Naive thymus-derived CD8-positive, alpha-beta T cell (primary cell): Measurements from ENCODE around the gene PDCD1LG2. TPM values are rescaled to one million over a fixed set of nuclear protein-coding genes. Genes with fewer than 3 reads are reported as not detected.
A peak's percentile ranks its signal among the peaks of the same experiment; 100 is the strongest.
"Not testable (repeated sequence)": the region's sequence is repeated elsewhere in the genome, so short reads cannot be mapped to it uniquely, and the experiment has no call there.

ENCODE experiments used
- ATAC-seq, 2 donors: fragments of 150-1000 bp; cut with Tn5 transposase in 1 of 2; sonication (Bioruptor Pico), chemical (Tn5 transposase) in 1 of 2; 1 replicate in 1 of 2; 2 replicates in 1 of 2; pipeline ENCODE4 v1.10.0; 2021; ENCODE audit warnings: mild to moderate bottlenecking in 2 of 2, moderate library complexity in 2 of 2
- POLR2A ChIA-PET: fragments of 350-600 bp; sonication (Branson Sonifier 250); formaldehyde crosslinking; loops from one replicate; lab custom pipeline; 2021; ENCODE audit warnings: antibody characterized with exemption; lab: Charles Lee
- DNase-seq, 10 donors: peaks; one replicate each; pipeline versions ENCODE4 v3.0.0 to v3.0.0-alpha.2; 2020 to 2022
- H3K27ac Mint-ChIP-seq, 10 donors: one replicate each; pipeline ENCODE4 v1.8.0; 2020 to 2022; ENCODE audit warnings: mild to moderate bottlenecking in 10 of 10, mixed read lengths in 10 of 10, moderate library complexity in 4 of 10, inconsistent platforms in 1 of 10
- H3K27me3 Mint-ChIP-seq, 5 donors: one replicate each; pipeline ENCODE4 v1.8.0; 2021 to 2022; ENCODE audit warnings: mixed read lengths in 5 of 5
- H3K36me3 Mint-ChIP-seq, 3 donors: one replicate each; pipeline ENCODE4 v1.8.0; 2020 to 2022; ENCODE audit warnings: mixed read lengths in 3 of 3, mild to moderate bottlenecking in 2 of 3, inconsistent platforms in 1 of 3
- H3K4me1 Mint-ChIP-seq, 4 donors: one replicate each; pipeline ENCODE4 v1.8.0; 2021 to 2022; ENCODE audit warnings: mixed read lengths in 4 of 4
- H3K4me3 Mint-ChIP-seq, 10 donors: one replicate each; pipeline ENCODE4 v1.8.0; 2020 to 2022; ENCODE audit warnings: mild to moderate bottlenecking in 10 of 10, mixed read lengths in 10 of 10, moderate library complexity in 6 of 10, inconsistent platforms in 1 of 10
- H3K9me3 Mint-ChIP-seq, 9 donors: one replicate each; pipeline ENCODE4 v1.8.0; 2020 to 2022; ENCODE audit warnings: mixed read lengths in 9 of 9, mild to moderate bottlenecking in 3 of 9, inconsistent platforms in 1 of 9, moderate library complexity in 1 of 9
- polyA plus RNA-seq, 3 donors: library from polyadenylated mRNA; unstranded; fragments of 300-500 nt; fragmentation: Illumina TruSeq; gene quantifications; one replicate each; pipeline ENCODE4 v1.2.3, GENCODE V29; 2021
- total RNA-seq, 8 experiments: library from RNA in 2 of 8; stranded (reverse) in 2 of 8; gene quantifications; one replicate each; pipeline ENCODE4 v1.2.3 and lab custom pipeline; 2021 to 2026

PDCD1LG2 gene
- total and polyA plus RNA-seq, 5 experiments from 2014 or later = not detected

DNA sequence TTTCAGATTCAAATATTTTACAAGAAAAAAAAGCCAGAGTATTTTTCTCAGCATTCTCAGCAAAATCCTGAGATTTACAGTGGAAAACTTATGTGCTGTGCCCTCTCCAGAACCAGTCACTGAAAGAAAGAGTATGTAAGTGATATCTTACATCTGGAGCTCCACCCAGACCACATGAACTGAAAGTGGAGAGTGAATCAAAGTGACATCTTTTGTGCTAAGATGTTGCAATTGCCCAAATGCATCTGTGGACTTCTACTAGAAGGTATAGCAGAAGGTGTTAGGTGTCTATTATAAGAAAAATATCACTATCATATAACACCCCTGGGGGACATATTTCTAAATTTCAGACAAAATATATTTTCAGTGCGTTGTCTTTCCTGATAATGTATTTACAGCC is 69.5 kb downstream of the PDCD1LG2 start:
- DNase-seq = no peak
- no peaks in the 10 kb centered on the region for H3K27me3 Mint-ChIP-seq
- no peak overlapping the region for H3K4me3 Mint-ChIP-seq
- H3K9me3 Mint-ChIP-seq = no peaks in the 10 kb centered on the region
- peaks cover 0 to 5% (median 0%) of the 10 kb centered on the region in 3 donors for H3K36me3 Mint-ChIP-seq
- POLR2A ChIA-PET = no interaction called here
- H3K4me1 Mint-ChIP-seq = peaks cover 8 to 27% (median 16%) of the 10 kb centered on the region in 4 donors
- no peak for ATAC-seq
- peak overlapping the region in 2 of 10 donors; percentile 37 to 61 for H3K27ac Mint-ChIP-seq

DNA sequence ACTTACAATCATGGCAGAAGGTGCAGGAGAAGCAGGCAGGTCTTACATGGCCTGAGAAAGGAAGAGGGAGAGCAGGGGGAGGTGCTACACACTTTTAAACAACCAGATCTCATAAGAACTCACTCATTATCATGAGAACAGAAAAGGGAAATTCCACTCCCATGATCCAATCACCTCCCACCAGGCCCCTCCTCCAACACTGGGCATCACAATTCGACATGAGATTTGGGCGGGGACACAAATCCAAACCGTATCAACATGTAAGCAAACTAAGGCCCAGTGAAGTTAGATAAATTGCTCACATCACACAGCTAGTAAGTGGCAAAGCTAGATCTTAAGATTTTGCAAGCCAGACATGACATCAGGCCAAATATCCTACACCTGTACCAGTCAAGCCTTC is 70.3 kb downstream of the PDCD1LG2 start:
- Mint-ChIP-seq H3K36me3 (peaks cover 0 to 3% (median 0%) of the 10 kb centered on the region in 3 donors), H3K27ac (peak overlapping the region in 3 of 10 donors; percentile 40 to 56 (median 56)), H3K9me3 (no peaks in the 10 kb centered on the region), H3K27me3 (no peaks in the 10 kb centered on the region), H3K4me3 (no peak overlapping the region), H3K4me1 (peaks cover 8 to 30% (median 17%) of the 10 kb centered on the region in 4 donors)
- ATAC-seq (no peak), DNase-seq (no peak)
- POLR2A ChIA-PET = no interaction called here

DNA sequence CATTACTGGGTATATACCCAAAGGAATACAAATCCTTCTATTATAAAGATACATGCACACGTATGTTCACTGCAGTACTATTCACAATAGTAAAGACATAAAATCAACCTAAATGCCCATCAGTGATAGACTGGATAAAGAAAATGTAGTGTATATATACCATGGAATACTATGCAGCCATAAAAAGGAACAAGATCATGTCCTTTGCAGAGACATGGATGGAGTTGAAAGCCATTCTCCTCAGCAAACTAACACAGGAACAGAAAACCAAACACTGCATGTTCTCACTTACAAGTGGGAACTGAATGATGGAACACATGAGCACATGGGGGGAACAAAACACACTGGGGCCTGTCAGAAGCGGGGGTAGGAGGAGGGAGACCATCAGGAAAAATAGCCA is 71.4 kb downstream of the PDCD1LG2 start:
- H3K4me3 Mint-ChIP-seq, H3K9me3 Mint-ChIP-seq, POLR2A ChIA-PET, ATAC-seq, H3K27me3 Mint-ChIP-seq, H3K36me3 Mint-ChIP-seq, DNase-seq: not testable (repeated sequence)
- Mint-ChIP-seq H3K4me1 (peaks cover 16 to 41% (median 27%) of the 10 kb centered on the region in 4 donors), H3K27ac (peak overlapping the region in 6 of 10 donors; percentile 32 to 74 (median 45))

DNA sequence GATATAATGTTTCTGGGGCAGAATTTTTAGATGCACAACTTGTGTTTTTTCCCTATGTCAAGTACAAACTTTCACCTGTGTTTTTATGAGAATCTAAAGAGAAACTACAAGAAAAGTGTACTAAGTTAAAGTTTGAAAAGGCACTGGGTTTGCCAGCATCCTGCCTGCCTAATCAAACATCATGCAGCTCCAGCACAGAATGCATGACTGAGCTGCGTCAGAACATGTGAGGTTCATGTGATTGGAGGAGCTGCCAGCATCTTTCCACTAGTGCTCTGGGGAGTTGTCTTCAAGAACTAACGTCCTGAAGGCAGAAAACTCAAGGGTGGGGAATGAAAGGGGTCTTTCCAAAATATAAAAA is 72.5 kb downstream of the PDCD1LG2 start:
- peaks cover 23 to 49% (median 38%) of the 10 kb centered on the region in 4 donors for H3K4me1 Mint-ChIP-seq
- ATAC-seq = peak; percentile 77 to 90

DNA sequence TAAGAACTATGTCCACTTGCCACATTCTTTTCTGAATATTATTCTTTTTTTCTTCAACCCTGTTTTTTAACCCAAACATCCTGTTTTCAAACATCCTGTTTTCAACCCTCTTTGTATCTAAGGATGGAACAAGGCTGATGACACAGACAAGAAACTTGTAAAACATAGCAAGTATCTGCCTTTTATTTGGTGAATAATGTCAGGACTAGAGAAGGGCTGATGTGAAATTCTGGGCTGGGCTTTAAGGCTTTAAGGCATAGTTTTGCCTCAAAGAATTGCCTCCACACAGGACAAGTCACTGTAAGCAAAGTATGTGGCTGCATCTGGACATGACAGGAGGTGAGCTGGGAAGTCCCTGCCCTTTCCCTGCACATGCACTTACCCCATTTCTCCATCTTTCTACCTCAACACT is 76.1 kb downstream of the PDCD1LG2 start:
- Mint-ChIP-seq H3K4me3 (peak overlapping the region in 8 of 10 donors; percentile 14 to 63 (median 40)), H3K27me3 (no peaks in the 10 kb centered on the region), H3K9me3 (no peaks in the 10 kb centered on the region), H3K27ac (peak overlapping the region; percentile 88 to 98 (median 93)), H3K4me1 (peaks cover 20 to 54% (median 40%) of the 10 kb centered on the region in 4 donors), H3K36me3 (no peaks in the 10 kb centered on the region)
- DNase-seq = peak in 3 of 10 donors; percentile 30 to 69 (median 64)
- peak; percentile 63 to 69 for ATAC-seq
- POLR2A ChIA-PET = interaction anchor here (0.6 to 5.5 kb wide), 7 partner anchors 23 to 819 kb away, joined by 3 to 46 read pairs (median 11); partner anchors contain the start of genes CD274, PLGRKT and RIC1

More for the DNA sequence above, 72.5 kb downstream of the PDCD1LG2 start:
- no peaks in the 10 kb centered on the region for H3K9me3 Mint-ChIP-seq
- peak in 9 of 10 donors; percentile 2 to 71 (median 41) for DNase-seq
- peak overlapping the region in 9 of 10 donors; percentile 40 to 89 (median 85) for H3K27ac Mint-ChIP-seq
- no peaks in the 10 kb centered on the region for H3K27me3 Mint-ChIP-seq
- H3K4me3 Mint-ChIP-seq = peak overlapping the region in 4 of 10 donors; percentile 13 to 46 (median 38)
- POLR2A ChIA-PET = interaction anchor here (1.4 to 2.4 kb wide), 4 partner anchors 13 to 145 kb away, joined by 5 to 16 read pairs (median 8); partner anchors contain the start of genes PLGRKT and RIC1
- no peaks in the 10 kb centered on the region for H3K36me3 Mint-ChIP-seq

DNA sequence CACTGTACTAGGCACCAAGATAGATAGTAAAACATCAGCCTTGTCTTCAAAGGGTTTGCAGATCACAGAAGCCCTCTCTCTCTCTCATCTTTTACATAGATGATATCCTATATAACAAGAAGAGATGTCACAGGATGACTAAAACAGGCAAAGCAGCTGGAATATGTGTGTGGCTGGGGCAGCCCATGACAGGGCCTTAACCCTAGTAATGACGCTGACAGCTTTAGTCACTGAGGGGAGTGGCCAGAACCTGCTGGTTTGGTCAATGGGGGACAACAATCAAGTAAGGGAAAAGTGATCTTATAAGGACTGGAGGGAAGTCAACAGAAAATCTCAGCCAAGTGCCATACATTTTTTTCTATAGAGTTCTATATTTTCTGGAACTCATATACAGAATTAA is 76.7 kb downstream of the PDCD1LG2 start:
- no peaks in the 10 kb centered on the region for H3K36me3 Mint-ChIP-seq
- POLR2A ChIA-PET = interaction anchor here (0.6 to 5.5 kb wide), 7 partner anchors 24 to 820 kb away, joined by 3 to 46 read pairs (median 11); partner anchors contain the start of genes CD274, PLGRKT and RIC1
- no peaks in the 10 kb centered on the region for H3K27me3 Mint-ChIP-seq
- no peaks in the 10 kb centered on the region for H3K9me3 Mint-ChIP-seq
- ATAC-seq (no peak), DNase-seq (no peak)
- H3K27ac Mint-ChIP-seq = peak overlapping the region; percentile 88 to 98 (median 93)
- peaks cover 17 to 61% (median 39%) of the 10 kb centered on the region in 4 donors for H3K4me1 Mint-ChIP-seq
- H3K4me3 Mint-ChIP-seq = peak overlapping the region in 5 of 10 donors; percentile 1 to 54 (median 38)

DNA sequence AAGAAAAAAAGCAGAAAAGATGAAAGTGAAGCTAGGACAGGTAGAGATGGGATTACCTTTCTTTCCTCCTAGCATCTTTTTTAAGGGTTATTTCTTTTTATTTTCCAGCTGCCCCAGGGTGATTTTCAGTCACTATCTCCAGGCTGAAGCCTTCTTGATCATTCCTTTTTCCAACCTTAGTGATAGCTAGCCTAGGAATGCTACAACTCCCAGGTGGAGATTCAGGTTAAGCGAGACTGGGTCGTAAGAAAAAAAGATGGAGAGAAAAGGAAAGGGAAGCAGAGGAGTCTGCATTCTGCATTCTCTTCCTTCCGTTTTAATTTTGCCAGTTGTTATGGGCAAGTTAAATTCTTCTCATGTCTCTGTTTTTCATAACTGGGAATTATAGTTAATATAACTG is 81.9 kb downstream of the PDCD1LG2 start:
- no peaks in the 10 kb centered on the region for H3K9me3 Mint-ChIP-seq
- no peaks in the 10 kb centered on the region for H3K36me3 Mint-ChIP-seq
- DNase-seq = no peak
- H3K27me3 Mint-ChIP-seq = no peaks in the 10 kb centered on the region
- peak overlapping the region in 1 of 10 donors; percentile 19 for H3K27ac Mint-ChIP-seq
- H3K4me3 Mint-ChIP-seq = no peak overlapping the region
- H3K4me1 Mint-ChIP-seq = peaks cover 5 to 49% (median 10%) of the 10 kb centered on the region in 4 donors
- no peak for ATAC-seq
- POLR2A ChIA-PET = no interaction called here

DNA sequence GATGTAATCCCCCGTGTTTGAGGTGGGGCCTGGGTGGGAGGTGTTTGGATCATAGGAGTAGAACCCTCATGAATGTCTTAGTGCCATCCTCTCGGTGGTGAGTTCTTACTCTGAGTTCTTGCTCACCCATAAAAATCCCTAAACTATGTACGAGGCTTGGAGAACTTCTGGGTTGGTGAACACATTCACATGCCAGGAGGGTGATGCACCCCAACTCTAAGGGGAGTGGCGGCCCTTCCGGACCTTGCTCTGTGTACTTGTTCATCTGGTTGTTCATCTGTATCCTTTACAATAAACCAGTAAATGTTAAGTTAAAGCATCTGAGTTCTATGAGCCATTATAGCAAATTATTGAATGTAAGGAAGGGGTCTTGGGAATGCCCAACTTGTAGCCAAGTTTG is 82.6 kb downstream of the PDCD1LG2 start:
- peak overlapping the region in 3 of 10 donors; percentile 15 to 56 (median 35) for H3K27ac Mint-ChIP-seq

DNA sequence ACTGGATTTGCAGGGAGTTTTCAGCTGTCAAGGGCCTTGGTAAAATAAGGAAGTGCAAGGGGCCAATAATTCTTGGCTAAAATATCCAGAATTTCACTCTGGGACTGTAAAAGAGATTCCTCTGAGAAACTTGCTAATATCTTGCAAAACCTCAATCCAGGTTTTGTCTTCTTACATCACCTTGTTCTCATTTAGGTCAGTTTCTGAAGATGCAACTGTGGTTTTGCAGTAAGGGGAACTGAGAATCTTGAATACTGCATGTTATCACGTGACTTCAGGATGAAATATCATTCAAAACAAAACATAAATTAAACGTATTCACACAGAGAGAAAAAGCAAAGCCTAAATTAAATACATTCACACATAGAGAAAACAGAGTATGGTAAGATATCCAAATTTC is 83.6 kb downstream of the PDCD1LG2 start:
- DNase-seq (no peak), ATAC-seq (no peak)
- H3K9me3 Mint-ChIP-seq = no peaks in the 10 kb centered on the region
- peak overlapping the region in 1 of 10 donors; percentile 37 for H3K4me3 Mint-ChIP-seq
- H3K27me3 Mint-ChIP-seq = no peaks in the 10 kb centered on the region
- H3K4me1 Mint-ChIP-seq = peaks cover 2 to 44% (median 4%) of the 10 kb centered on the region in 4 donors
- POLR2A ChIA-PET = no interaction called here
- H3K27ac Mint-ChIP-seq = peak overlapping the region in 2 of 10 donors; percentile 3 to 77
- H3K36me3 Mint-ChIP-seq = no peaks in the 10 kb centered on the region

More for the DNA sequence above, 82.6 kb downstream of the PDCD1LG2 start:
- H3K4me3 Mint-ChIP-seq = no peak overlapping the region
- no peak for ATAC-seq
- H3K9me3 Mint-ChIP-seq = no peaks in the 10 kb centered on the region
- DNase-seq = no peak
- no peaks in the 10 kb centered on the region for H3K36me3 Mint-ChIP-seq
- POLR2A ChIA-PET = no interaction called here
- peaks cover 2 to 44% (median 4%) of the 10 kb centered on the region in 4 donors for H3K4me1 Mint-ChIP-seq
- no peaks in the 10 kb centered on the region for H3K27me3 Mint-ChIP-seq

DNA sequence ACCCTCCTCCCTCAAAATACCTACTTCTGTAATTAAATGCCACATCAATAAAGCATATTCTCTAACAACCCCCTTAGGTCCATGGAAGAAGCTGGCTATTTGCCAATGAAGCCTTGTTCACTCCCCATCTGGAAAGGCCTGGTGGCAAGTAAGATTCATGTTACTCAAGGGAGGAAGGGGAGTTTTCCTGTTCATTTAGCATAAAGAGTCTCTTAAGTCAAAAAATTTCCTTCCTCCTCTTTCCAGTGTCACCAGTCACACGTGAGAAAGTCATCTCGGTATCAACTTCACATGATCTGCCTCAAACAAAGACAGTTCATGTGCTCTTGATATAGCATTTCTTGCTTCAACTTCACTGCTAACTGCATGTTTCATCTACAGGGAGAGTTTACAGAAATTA is 85.8 kb downstream of the PDCD1LG2 start:
- no peaks in the 10 kb centered on the region for H3K27me3 Mint-ChIP-seq
- no peaks in the 10 kb centered on the region for H3K36me3 Mint-ChIP-seq
- no peak overlapping the region for H3K27ac Mint-ChIP-seq
- ATAC-seq (no peak), DNase-seq (no peak)
- H3K9me3 Mint-ChIP-seq = no peaks in the 10 kb centered on the region
- no peak overlapping the region for H3K4me3 Mint-ChIP-seq
- peaks cover 2 to 35% (median 11%) of the 10 kb centered on the region in 4 donors for H3K4me1 Mint-ChIP-seq
- POLR2A ChIA-PET = interaction anchor here (0.6 kb wide), 1 partner anchor 124 kb away, joined by 3 read pairs; no protein-coding TSS in a partner anchor

DNA sequence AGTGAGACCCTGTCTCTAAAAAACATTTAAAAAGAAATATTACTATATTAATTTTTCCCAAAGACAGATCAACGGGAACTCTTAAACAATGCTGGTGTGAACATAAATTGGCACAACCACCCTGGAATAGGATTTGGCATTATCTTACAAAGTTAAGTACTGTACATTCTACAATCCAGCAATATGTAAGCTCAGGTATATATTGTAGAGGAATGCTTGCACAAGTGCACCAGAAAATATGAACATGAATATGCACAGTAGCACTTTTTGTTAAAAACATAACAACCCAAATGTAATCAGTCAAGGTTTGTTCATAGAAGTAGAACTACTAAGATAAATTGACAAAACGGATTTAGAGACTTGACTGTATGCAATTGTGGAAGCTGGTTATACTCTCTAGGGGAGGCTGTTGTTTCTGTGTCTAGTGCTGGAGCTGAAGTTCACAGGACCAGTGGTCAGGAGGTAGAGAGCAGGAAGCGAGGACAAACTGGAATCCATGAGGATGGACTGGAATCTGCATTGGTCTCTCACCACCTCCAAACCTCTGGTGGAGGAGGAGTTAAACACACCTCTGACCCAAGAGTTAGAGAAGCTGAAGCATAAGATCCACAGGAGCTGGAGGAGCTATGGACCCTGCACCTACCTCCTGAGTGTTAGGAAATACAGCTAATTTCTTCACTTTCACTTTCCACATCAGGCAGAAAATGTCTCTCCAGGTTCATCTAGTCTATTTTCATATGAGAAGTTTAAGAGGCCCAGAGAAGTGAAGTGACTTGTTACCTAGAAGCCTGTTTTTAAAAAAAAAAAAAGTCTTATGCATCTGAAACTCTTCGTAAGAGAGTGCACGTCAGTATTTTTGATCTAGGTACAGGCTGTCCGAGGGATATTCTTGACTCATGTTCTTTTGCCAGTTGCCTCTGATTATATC is 98.2 kb downstream of the PDCD1LG2 start:
- POLR2A ChIA-PET = interaction anchor here (0.7 to 2.3 kb wide), 4 partner anchors 9 to 1424 kb away, joined by 3 to 10 read pairs (median 6); partner anchors contain the start of gene RIC1
- H3K27me3 Mint-ChIP-seq = no peaks in the 10 kb centered on the region
- peak; percentile 67 to 76 for ATAC-seq
- no peaks in the 10 kb centered on the region for H3K36me3 Mint-ChIP-seq
- H3K9me3 Mint-ChIP-seq = no peaks in the 10 kb centered on the region
- H3K4me3 Mint-ChIP-seq = peak overlapping the region; percentile 66 to 90 (median 84)
- H3K27ac Mint-ChIP-seq = peak overlapping the region; percentile 22 to 95 (median 80)
- peak in 2 of 10 donors; percentile 18 to 20 for DNase-seq
- peaks cover 4 to 39% (median 30%) of the 10 kb centered on the region in 4 donors for H3K4me1 Mint-ChIP-seq

DNA sequence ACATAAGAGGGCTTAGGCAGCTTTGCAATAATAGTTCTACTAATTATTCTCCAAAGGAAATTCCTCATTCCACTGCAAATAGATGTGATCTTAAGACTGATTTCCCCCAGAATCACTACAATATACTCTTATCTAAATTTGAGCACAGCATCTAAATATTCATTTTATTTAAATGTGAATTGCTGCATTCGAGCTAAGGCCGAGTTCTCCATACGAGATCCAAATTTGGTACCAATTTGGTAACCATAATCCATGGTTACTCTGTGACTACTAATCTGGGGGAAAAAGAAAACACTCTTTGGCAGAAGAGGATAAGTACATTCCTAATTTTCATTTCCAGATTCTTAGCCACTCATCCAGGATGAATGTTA is 98.9 kb downstream of the PDCD1LG2 start:
- Mint-ChIP-seq H3K4me1 (peaks cover 4 to 40% (median 30%) of the 10 kb centered on the region in 4 donors), H3K27ac (peak overlapping the region in 8 of 10 donors; percentile 22 to 94 (median 80)), H3K27me3 (no peaks in the 10 kb centered on the region), H3K4me3 (peak overlapping the region in 9 of 10 donors; percentile 66 to 90 (median 84)), H3K9me3 (no peaks in the 10 kb centered on the region), H3K36me3 (no peaks in the 10 kb centered on the region)
- no peak for ATAC-seq
- no peak for DNase-seq
- POLR2A ChIA-PET = interaction anchor here (0.7 to 2.3 kb wide), 3 partner anchors 18 to 1423 kb away, joined by 3 to 10 read pairs (median 8); partner anchors contain the start of gene RIC1
